ENCODE data around the gene ZNF324. TPM values are rescaled to one million over a fixed set of nuclear protein-coding genes. Genes with fewer than 3 reads are reported as not detected.

The ZNF324 gene
- total and polyA plus RNA-seq, 7 donors, result 3.6 to 16.4 (median 10.5) TPM

DNA sequence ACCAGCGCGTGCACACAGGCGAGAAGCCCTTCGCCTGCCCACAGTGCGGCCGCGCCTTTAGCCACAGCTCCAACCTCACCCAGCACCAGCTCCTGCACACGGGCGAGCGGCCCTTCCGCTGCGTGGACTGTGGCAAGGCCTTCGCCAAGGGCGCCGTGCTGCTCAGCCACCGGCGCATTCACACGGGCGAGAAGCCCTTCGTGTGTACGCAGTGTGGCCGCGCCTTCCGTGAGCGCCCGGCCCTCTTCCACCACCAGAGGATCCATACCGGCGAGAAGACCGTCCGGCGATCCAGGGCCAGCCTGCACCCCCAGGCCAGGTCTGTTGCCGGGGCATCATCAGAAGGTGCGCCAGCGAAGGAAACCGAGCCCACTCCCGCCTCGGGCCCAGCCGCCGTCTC is 4.9 kb downstream of the ZNF324 start:
- no peak for TF ChIP-seq POLR2A (IDR thresholded peaks at IDR 0.05)
- TF ChIP-seq EP300 (IDR thresholded peaks at IDR 0.05), result no peak
- TF ChIP-seq POLR2AphosphoS5 (IDR thresholded peaks at IDR 0.05), result no peak
- TF ChIP-seq, protein P1, sequence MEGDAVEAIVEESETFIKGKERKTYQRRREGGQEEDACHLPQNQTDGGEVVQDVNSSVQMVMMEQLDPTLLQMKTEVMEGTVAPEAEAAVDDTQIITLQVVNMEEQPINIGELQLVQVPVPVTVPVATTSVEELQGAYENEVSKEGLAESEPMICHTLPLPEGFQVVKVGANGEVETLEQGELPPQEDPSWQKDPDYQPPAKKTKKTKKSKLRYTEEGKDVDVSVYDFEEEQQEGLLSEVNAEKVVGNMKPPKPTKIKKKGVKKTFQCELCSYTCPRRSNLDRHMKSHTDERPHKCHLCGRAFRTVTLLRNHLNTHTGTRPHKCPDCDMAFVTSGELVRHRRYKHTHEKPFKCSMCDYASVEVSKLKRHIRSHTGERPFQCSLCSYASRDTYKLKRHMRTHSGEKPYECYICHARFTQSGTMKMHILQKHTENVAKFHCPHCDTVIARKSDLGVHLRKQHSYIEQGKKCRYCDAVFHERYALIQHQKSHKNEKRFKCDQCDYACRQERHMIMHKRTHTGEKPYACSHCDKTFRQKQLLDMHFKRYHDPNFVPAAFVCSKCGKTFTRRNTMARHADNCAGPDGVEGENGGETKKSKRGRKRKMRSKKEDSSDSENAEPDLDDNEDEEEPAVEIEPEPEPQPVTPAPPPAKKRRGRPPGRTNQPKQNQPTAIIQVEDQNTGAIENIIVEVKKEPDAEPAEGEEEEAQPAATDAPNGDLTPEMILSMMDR (IDR thresholded peaks at IDR 0.05), result no peak
- Histone ChIP-seq H3K27ac (no peak overlapping the region), H3K27me3 (no peaks in the 10 kb centered on the region), H3K9me3 (no peaks in the 10 kb centered on the region), H3K36me3 (peaks cover 17 to 41% (median 19%) of the 10 kb centered on the region in 4 donors), H3K4me1 (peaks cover 0 to 31% (median 21%) of the 10 kb centered on the region in 4 donors), H3K4me3 (no peak overlapping the region)
- DNase-seq, result no peak
- 95 to 97% methylated on average over 39 of the region's 39 CpGs for WGBS, 2 donors
- intact Hi-C loops (cut with DNase I), result no loop called here

DNA sequence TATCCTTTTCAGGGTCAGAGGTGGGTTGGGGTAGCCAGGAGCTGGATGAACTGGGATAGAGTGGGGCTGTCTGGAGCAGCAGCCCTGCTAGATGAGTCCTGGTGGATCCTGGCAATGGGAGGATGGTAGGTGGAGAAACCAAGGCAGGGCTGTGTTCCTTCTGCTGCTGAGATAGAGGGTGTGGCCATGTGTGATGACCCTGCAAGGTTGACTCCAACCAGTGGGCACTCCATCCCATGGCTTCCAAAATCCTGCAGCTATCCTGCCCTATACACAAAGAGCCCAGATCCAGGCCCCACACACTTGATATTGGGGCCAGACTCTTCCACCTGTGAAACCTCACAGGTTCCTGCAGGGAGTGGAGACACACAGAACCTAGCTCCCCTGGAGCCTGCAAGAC is 6.9 kb downstream of the ZNF324 start:
- H3K36me3 ChIP-seq, result peaks cover 17 to 47% (median 19%) of the 10 kb centered on the region in 4 donors
- DNase-seq, result no peak
- no peak overlapping the region for H3K4me3 ChIP-seq
- no peak for TF ChIP-seq EP300 (IDR thresholded peaks at IDR 0.05)
- TF ChIP-seq, protein P1 (IDR thresholded peaks at IDR 0.05), result no peak
- no peak for TF ChIP-seq POLR2AphosphoS5 (IDR thresholded peaks at IDR 0.05)
- TF ChIP-seq POLR2A (IDR thresholded peaks at IDR 0.05), result no peak
- intact Hi-C loops (cut with DNase I), result no loop called here
- peaks cover 0 to 24% (median 22%) of the 10 kb centered on the region in 4 donors for H3K4me1 ChIP-seq
- no peaks in the 10 kb centered on the region for H3K9me3 ChIP-seq
- H3K27ac ChIP-seq, result no peak overlapping the region
- no peaks in the 10 kb centered on the region for H3K27me3 ChIP-seq

DNA sequence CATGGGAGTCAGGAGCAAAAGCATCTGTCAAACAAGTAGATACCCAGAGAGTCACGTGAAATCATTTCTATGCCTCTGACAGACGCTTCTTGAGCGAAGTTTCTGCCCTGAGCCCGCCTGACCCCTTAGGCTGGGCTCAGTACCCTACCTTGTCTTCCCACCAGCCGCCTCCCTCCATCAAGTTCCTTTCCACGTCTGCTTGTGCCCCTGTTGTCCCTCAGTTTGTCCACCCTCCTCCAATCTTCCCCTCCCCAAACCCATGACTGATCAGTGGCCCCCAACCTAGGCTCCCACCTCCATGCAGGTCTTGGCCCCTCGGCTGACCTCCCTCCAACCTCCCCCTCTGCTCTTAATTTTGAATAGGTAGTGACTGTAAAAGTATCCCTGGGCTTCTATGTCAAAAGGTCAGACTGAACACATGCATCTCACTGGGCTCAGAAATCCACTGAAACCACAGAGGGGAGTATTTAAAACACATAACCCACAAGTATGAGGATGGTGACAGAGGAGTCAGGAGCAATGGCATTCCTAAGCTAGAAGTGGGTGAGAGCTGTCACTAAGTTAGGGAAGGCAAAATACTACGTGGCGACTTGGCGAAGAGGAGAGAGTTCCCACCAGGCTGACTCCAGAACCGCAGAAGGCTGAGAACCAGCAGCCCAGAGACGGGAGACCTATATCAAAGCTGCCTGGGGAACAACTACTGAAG is 7.6 kb downstream of the ZNF324 start:
- DNase-seq, result no peak
- Histone ChIP-seq H3K27me3 (no peaks in the 10 kb centered on the region), H3K27ac (peak overlapping the region; percentile 89 to 93 (median 92)), H3K4me1 (peaks cover 0 to 22% (median 21%) of the 10 kb centered on the region in 4 donors), H3K9me3 (no peaks in the 10 kb centered on the region), H3K4me3 (peak overlapping the region in 1 of 4 donors; percentile 65), H3K36me3 (peaks cover 17 to 45% (median 20%) of the 10 kb centered on the region in 4 donors)
- WGBS, 2 donors, result 87 to 91% methylated on average over 12 of the region's 12 CpGs
- intact Hi-C loops (cut with DNase I), result no loop called here
- no peak for TF ChIP-seq EP300 (IDR thresholded peaks at IDR 0.05)

DNA sequence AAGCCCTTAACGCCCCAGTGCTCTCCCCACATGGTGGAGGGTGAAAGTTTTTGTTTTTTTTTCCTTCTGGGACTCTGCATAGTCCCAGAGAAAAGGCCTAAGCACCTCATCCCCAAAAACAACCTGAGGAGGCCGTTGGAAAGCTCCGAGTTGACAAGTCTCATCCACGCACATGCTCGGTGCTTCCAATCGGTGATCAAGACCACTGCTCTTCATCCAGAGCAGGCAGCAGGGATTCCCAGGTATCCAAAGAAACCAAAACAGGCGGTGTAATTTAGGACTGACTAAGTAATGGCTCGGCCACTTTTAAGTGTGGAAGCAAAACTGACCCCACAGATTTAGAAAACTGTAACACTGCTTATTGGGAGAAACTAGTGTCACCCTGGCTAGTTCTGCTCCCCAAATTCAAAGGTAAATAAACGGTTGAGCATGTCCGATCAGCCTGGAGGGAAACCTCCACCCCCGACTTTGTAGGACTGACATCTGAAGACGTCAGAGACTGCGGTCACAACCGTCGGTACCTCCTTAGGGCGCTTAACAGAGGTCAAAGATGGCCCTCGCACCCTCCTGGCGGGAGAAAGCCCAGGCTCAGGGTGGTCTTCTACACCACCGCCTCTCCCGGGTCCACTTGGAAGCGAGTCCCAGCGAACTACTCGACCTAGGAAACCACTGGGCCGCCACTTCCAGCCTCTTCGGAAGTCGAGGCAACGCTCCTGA is 8.3 kb downstream of the ZNF324 start:
- intact Hi-C loops (cut with DNase I), result no loop called here
- H3K36me3 ChIP-seq, result peaks cover 12 to 45% (median 18%) of the 10 kb centered on the region in 4 donors

More for the DNA sequence above, 8.3 kb downstream of the ZNF324 start:
- WGBS, 2 donors, result 24 to 25% methylated on average over 27 of the region's 27 CpGs
- peak overlapping the region; percentile 57 to 78 (median 66) for H3K4me3 ChIP-seq
- H3K4me1 ChIP-seq, result peaks cover 0 to 22% (median 21%) of the 10 kb centered on the region in 4 donors
- no peak for DNase-seq
- no peaks in the 10 kb centered on the region for H3K9me3 ChIP-seq
- no peaks in the 10 kb centered on the region for H3K27me3 ChIP-seq
- TF ChIP-seq, protein P1 (IDR thresholded peaks at IDR 0.05), result no peak
- TF ChIP-seq POLR2A (IDR thresholded peaks at IDR 0.05) (no peak), EP300 (IDR thresholded peaks at IDR 0.05) (no peak), POLR2AphosphoS5 (IDR thresholded peaks at IDR 0.05) (no peak)
- H3K27ac ChIP-seq, result peak overlapping the region; percentile 89 to 93 (median 92)
